Gastrocnemius medialis (tissue), 4 donors: ENCODE measurements around the gene KRTAP5-5.

Source experiments
- POLR2A ChIP-seq, 2 donors: fragments of 450-650 bp; IDR thresholded peaks; one replicate each; pipeline ENCODE4 v1.6.1; 2017; ENCODE audit warnings: antibody characterized with exemption in 2 of 2, mild to moderate bottlenecking in 2 of 2, moderate library complexity in 2 of 2
- TF ChIP-seq, protein P1 (sequence below), 5 experiments: fragments of 450-650 bp in 3 of 5; fragments of 200-600 bp in 2 of 5; sonication (generic) in 2 of 5; IDR thresholded peaks in 4 of 5; conservative IDR thresholded peaks in 1 of 5; 1 replicate in 4 of 5; 2 replicates in 1 of 5; pipeline ENCODE4 v1.5.1; 2016 to 2019; ENCODE audit warnings: antibody characterized with exemption in 5 of 5, mild to moderate bottlenecking in 3 of 5, moderate library complexity in 3 of 5

GRCh38 chr11:1673446-1674172 lies 44.0 kb downstream of the KRTAP5-5 start:
- TF ChIP-seq, protein P1, sequence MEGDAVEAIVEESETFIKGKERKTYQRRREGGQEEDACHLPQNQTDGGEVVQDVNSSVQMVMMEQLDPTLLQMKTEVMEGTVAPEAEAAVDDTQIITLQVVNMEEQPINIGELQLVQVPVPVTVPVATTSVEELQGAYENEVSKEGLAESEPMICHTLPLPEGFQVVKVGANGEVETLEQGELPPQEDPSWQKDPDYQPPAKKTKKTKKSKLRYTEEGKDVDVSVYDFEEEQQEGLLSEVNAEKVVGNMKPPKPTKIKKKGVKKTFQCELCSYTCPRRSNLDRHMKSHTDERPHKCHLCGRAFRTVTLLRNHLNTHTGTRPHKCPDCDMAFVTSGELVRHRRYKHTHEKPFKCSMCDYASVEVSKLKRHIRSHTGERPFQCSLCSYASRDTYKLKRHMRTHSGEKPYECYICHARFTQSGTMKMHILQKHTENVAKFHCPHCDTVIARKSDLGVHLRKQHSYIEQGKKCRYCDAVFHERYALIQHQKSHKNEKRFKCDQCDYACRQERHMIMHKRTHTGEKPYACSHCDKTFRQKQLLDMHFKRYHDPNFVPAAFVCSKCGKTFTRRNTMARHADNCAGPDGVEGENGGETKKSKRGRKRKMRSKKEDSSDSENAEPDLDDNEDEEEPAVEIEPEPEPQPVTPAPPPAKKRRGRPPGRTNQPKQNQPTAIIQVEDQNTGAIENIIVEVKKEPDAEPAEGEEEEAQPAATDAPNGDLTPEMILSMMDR (IDR thresholded peaks at IDR 0.05 in 4 of 5, conservative IDR thresholded peaks at IDR 0.05 in 1 of 5), result no peak
- no peak for TF ChIP-seq POLR2A (IDR thresholded peaks at IDR 0.05)
